ENCODE measurements around the gene C5orf58.
A peak's percentile ranks its signal among the peaks of the same experiment; 100 is the strongest.
"Not testable (repeated sequence)": the region's sequence is repeated elsewhere in the genome, so short reads cannot be mapped to it uniquely, and the experiment has no call there.

C5orf58 gene

DNA sequence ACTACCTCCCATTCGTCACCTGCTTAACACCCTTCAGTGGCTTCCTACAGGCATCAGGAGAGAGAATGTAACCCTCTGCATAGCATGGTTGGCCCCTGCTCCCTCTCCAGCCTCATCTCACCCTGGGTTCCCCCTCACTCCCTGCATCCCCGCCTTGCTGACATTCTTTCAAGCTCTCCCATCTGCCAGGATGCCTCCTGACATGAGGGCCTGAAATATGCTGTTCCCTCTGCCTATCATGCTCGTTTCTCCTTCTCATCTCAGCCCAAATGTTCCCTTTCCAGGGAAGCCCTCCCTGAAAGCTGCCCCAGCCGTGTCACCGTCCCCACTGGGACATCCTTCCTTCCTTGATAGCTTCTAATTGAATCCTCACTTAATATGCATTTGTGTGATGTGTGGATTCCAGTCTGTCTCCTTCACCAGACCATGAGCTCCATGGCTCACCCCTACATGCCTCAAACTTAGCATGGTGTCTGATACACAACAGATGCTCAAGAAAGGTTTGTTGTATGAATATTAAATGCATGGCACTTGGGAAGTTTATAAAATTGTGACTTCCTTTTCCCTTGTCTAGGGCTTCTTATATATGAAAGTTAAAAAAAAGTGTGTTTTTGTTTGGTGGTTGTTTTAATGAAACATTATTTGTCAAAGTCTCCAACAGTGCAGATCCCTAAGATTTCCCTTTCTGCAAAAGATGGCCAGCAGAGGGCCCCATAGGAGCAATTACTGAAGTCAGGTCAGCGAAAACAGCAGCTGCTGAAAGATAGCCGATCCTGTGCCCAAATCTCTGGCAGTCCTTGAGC lies 7.3 kb upstream of the C5orf58 start:
- DNase-seq = peak; percentile 49

DNA sequence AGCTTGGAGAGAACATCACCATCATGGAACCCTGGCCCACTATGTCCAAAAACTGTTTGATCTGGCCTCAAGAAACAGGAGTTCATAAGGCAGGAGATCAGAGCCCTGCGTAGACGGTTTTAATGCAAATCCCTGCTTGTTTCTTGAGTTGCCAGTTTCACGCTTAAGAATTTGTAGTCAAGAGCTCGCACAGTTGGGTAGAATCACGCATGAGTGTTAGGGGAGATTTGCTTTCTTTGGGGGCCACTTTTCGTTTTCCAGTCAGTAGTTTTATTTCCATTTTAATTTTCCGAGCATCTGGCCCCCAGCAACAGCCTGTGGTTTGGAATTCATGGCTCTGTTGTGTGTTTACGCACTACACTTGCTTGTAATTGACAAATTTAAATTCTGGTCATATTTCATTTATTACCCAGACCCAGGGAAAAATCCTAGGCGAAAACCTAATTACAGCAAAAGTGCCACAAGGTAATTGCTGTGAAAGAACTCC lies 6.6 kb upstream of the C5orf58 start:
- no peak for DNase-seq

DNA sequence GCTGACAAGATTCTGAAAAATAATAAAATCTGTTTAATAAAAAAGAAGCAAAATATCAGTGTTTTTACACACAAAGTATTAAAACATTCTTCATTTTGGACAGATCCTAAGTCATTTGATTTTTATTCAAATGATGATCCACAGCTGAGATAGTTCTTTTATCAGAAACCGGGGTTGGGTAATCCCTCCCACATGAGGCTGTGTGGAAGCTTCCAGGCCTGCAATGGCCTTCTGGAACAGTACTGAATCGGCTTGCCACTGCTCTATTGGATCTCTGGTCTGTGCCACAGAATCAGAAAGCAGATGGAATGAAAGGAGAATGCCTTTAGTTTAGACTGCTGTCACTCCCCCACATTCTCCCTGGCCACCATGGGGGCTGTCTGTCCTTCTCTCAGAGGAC lies 6.1 kb upstream of the C5orf58 start:
- DNase-seq = no peak

DNA sequence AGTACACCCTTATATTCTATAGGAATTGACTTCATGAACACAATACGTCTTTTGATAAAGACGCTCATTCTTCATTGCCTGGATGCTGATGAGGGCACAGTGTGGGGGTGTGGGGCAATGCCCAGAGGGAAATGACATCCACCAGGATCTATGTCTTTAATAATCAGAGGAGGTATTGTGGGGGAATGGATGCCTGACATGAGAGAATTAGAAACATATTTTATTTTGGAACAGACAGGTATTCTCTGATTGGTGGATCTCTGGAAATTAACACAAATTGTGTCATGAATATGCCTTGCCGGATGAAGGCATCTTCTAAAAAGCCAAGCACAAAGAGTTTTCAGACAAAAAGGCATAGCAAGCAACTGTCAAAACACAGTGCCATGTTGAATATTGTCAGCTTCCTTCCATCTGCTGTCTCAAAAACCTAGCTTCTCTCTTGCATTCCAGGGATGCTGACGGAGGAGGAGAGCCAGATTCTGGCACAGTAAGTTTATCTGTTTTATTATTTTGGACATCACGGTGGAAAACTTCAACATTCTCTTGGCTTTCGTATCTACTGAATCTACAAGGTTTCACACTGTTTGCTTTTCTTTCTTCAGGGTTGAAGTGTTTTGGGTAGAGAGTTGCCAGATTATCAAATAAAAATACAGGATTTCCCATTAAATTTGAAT lies 3.9 kb upstream of the C5orf58 start:
- no peak for DNase-seq

DNA sequence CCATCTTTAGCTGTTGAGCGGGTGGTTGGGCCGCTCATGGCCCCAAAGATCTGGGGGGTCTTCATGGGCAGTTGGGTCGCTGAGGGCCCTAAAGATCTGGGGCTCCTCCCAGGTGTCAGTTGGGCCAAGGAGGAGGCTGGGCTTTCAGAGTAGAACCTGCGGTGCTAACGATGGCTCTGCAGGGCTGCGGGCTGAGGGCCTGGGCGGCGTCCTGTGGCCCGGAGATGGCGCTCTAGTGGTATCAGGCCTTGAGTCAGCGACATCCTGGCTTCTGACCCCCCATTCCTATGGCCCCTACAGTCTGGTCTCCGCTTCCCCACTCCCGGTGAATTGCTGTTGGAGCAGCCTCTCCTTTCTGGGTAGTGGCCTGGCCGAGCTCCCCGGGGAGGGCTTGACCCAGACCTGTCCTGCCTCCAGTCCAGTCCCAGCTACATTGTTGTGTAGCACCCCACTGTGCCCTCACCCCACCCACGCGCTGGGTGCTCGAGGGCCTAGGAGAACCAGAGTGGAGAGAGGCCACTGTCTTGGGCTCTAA lies 640 bp downstream of the C5orf58 start:
- no peak for DNase-seq

DNA sequence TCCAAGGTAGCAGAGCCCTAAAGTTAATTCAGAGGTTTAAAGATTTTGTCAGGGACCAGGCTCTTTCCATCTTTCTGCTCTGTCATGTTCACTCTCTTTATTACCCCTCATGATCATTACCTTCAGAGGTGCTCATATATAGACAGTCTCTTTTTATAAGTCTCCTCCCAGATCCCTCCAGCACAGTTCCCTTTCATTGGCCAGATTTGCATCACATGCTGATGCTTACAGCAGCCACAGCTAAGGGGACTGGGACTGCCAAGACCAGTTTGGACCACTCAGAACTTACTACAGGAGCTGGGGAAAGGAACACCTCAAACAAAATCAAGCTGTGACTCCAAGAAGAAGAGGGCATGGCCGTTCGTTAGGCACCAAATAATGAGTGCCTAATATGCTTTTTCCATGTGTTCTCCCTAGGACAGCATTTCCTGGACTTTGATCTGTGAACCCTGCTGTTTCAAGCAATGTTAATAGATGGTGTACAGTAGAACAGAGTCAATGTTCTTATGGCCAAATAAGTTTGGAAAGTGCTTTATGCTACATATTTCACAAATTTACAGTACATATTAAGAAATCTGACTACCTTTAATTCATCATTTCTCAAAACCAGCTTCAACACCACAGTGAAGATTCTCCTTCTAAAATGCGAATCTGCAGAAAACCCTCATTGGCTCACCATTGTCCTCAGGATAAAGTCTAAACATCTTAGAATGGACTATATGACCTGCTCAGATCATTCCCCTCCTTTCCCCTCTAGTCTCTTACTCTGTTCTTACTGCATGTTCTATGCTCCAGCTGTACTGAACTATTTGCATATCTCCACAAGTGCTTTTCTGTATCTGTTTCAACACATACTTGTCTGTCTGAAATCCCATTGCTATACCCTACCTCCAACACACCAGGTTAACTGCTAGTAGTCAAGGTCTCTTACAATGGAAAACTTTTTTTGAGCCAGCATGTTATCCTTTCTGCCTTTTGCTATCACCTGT lies 3.4 kb downstream of the C5orf58 start:
- DNase-seq = no peak

DNA sequence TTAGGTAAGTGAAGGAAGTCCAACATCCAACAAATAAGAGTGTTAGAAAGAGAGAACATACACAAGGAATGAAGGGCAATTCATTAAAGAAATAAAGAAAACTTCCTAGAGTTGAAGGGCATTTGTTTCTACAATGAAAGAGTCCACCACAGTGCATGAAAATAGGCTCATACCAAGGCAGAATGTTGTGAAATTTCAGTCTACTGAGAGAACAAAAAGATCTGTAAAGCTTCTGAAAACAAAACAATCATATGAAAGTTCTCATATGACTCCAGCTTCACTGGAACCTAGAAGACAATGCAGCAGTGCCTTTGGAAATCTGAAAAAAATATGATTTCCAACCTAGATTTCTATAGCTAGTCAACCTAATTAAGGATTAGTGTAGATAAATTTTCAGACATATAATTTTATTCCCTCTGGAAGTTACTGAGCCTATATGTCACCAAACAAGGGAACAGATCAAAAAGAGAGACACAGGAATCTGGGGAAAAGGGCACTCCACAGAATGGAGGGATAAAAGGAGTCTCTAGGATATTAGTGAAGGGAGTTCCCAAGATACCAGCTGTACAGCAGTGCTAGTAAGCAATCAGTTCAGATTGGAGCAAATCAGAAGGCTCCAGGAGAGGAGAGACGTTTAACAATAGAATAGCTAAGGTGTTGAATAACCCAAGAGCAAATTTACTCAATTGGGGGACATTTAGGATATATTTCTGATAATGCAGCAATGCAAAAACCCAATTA lies 5.8 kb downstream of the C5orf58 start:
- no peak for DNase-seq

DNA sequence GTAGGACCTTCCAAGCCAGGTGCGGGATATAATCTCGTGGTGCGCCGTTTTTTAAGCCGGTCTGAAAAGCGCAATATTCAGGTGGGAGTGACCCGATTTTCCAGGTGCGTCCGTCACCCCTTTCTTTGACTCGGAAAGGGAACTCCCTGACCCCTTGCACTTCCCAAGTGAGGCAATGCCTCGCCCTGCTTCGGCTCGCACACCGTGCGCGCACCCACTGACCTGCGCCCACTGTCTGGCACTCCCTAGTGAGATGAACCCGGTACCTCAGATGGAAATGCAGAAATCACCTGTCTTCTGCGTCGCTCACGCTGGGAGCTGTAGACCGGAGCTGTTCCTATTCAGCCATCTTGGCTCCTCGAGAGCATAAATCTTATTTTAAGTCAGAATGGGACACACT lies 12.7 kb downstream of the C5orf58 start:
- not testable (repeated sequence) for DNase-seq

DNA sequence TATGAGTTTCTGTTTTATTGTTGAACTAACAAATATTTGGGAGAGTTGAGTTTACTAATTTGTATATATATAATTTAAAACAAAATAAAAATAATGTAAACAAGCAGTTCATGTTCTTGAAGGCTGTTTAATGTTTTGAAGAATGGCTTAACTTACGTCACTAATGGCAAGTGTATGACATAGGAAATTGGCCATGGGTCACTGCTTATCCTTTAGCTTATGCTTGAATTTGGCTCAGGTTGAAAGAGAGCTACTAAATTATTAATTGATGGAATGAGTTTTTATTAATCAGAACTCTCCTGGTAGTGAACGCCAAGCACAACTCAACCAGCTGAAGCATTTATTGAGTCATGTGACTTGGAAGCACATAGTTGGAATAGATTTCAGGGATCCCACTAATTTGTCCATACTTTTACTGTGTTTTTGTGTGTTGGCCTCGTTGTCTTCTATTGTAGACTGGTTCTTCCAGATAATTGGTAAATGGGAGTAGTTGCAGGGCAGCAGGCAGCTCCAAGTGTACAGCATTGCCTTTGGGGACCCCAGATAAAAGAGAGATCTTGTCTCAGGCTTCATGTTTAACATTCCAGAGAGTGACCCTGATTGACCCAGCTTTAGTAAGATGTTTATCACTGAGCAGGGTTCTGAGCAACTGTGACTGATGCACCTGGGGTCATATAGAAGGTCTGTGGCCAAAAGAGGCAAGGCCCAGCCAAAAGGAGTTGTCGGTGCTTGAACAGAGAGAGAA lies 13.5 kb downstream of the C5orf58 start:
- no peak for DNase-seq

DNA sequence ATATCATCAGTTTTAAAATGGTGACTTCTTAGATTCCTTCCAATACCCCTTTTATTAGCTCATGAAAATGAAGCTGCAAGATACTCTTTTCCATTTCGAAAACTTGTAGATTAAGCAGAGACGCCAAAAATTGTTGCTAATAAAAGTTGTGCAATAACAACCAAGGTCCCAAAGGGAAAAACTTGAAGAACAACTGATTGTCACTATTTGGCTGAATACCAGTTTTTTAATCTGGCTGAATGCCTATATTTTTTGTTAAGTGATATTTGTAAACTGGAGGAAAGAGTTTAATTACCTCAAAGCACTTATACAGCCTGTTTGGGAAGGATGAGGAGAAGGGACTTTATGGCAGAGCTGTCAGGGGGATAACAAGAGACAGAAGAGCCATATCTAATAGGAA lies 14.6 kb downstream of the C5orf58 start:
- no peak for DNase-seq

DNA sequence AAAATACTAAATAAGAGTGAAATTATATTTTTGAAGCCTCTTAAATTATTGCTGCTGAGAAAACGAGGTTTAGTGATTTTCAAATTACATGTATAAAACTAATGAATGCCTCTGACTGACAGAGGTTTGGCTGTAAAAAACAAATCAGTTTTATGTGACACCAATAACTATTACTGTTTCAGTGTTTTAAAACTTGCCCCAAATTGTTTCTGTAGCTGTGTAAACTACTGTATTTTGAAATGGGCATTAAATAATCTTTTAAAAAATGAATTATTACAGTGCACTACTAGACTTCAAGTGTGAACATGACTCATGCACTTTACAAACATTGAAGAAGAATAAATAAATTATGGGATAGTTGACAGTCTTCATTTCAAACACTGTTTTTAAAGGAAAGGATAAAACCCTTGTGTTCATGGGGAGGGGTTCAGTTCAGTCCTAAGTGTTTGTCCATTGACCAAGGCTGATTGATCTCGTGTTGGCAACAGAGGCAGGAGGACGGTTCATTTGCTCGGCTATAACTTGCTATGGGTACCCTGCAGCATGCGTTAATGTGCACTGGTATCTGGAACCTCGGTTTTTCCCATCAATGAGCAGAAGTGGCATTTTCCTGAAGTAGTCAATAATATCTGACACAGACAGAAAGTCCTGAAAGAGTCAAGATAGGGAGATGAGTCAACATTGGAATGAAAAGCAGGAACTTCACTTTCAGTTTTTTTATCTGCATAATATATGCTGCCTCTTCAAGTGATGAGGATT lies 15.6 kb downstream of the C5orf58 start:
- no peak for DNase-seq

DNA sequence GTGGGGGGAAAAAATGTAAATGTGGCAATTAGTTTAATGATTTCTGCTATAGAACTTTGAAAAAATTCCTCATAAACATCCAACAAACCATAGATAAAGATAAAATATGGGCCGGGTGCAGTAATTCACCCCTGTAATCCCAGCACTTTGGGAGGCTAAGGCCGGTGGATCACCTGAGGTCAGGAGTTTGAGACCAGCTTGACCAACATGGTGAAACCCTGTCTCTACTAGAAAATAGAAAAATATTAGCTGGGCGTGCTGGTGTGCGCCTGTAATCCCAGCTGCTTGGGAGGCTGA lies 16.1 kb downstream of the C5orf58 start:
- not testable (repeated sequence) for DNase-seq

DNA sequence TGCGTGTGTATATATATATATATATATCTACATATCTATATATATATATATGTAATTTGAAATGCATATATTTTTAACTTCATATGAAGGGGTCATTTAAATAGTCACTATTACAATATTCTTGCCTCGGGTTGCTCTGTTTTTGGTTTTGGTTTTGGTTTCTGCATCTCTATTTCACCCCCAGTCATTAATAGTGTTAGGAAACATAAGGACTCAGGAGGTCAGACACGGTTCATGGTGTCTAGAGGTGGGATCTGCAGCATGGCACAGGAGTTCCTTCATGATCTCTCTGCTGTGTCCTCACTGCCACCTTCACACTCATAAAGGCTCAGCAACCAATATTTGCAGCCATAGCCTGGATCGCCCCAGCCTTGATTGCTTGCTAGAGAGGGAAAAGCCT lies 16.6 kb downstream of the C5orf58 start:
- DNase-seq = no peak

DNA sequence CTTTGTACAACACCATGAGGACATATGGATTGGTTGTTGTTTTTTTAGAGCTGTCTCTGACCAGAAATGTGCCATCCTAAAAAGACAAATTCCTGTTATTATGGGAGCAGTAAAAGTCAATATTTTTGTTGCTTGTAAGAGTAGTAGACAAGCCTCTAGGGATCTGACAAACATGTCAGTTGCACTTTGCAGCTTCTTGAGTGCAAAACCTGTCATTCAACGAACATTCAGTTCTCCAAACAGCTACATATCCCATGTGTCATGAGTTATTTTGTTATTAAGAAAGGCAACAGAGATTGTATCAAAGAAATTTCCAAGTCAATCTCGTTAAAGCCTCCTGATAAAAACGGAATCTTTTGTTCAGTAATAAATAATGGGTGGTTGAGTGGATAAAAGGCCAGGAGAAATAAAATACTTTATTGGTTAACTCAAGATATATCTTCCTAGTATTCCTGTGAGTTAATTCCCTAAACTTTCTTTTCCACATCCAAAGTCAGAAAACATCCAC lies 18.1 kb downstream of the C5orf58 start:
- no peak for DNase-seq

DNA sequence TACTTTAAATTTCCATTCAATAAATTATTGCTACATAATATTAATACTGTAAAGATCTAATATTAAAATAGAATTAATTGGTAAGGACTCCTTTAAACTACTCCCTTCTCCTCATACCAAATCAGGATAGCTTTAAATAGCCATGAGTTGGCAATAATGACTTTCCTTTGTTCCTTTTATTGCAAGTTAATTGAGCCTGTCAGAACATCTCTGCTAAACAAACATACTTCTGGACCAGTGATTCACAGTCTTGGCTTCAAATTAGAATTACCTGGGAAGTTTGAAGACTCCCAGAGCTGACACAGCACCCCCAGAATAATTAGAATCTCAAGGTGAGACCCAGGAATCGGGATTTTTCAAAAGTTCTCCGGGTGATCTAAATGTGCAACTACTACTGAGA lies 18.7 kb downstream of the C5orf58 start:
- no peak for DNase-seq

DNA sequence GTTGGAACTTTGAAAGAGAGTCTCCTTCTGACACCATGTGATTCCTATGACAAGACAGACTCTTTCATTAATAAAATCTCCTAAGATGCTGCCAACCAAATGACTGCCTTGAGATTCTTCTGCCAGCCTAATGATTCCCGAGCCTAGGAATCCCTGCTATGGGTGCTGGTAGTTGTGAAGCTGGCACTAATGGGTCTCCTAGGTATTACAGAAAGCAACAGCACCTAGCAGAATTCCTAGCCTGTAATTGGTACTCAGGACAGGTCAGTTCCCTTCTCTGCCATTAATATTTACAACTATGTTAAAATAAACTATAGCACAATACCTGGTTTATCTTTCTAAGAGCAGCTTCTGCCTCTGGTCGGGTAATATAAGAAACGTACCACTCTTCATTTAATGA lies 19.3 kb downstream of the C5orf58 start:
- no peak for DNase-seq

DNA sequence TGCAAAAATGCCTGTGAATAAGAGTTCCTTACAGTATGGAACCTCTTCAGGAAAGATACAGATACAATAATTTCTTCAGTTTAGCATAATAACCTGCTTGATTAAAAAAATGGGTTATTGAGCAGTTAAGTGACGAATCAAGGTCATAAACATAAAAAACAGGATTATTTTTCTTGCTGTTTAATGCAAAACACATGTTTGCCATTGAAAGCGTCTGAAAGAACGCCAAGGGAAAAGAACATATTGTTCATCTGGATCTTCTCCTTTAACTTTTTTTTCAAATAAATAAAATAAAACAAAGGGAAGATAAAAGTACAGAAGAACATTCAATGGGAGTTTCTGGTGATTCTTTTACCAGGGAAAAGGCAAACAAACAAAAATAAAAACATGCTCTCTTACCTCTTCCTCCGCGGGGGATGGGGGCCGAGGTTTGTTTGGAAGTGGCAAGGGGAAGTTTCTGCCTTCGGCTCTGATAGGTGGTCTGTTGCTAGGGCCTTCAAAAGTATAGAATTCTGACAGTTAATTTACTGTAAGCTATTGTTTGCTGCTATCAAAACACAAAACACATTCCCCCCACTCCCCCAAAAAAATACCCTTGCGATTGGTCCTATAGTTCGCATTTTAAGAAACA lies 20.1 kb downstream of the C5orf58 start:
- no peak for DNase-seq

DNA sequence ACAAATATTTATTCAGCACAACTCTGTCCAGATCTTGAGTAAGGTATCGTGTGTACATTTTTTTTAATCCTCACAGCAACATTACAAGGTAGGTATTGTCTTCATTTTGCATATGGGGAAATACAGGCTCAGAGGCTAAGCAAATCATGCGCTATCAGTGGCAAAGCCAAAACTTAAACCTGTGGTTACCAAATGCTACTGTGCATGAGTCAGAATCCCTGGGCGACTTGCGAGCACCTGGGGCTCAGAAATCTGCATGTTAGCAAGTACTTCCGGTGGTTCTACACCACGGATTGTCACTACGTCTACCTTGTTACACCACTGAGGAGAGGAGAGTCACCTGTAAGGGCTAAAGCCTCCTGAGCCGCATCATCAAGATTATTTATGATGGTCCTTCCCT lies 21.3 kb downstream of the C5orf58 start:
- no peak for DNase-seq

DNA sequence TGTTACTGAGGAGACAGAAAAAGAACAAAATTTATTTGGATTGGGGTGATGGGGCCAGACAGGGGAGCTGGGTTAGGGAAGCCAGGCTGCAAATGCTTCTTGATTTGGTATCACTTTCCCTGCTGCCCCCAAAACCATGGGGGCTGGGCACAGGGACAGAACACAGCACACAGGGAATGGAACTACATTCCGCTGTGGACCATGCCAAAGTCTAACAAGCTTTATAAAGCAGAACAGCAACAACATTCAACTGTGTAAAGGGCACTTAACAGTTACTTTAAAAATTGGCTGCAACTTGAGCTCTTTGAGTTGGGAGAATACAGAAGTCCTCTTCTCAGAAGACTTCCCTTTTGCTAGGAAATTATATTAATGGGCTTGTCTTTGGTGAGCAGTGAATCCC lies 23.8 kb downstream of the C5orf58 start:
- no peak for DNase-seq

DNA sequence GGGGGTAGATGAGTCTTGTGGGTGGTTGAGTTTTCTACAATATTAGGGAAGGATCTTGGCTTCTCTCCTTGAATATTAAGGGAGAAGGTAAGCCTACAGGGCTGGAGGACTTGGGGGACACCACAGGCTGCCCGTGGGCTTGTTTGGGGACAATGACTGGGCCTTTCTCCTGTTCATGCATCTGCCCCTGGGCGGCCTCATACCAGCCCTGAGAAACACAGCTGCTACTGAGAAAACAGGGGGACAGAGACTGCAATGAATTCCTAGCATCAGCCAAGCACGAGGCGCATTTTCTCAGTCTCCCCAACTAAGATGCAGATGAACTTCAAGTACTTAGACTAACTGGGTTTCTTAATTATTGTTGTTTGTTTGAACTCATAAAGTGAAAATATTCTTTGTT lies 24.6 kb downstream of the C5orf58 start:
- DNase-seq = no peak

Data from NCI-H2171 treated with DMSO at 0.1 percent for 48 hours (cell line).